H54 (cell line): ENCODE data around the gene MCM10.
"Not testable (repeated sequence)": the region's sequence is repeated elsewhere in the genome, so short reads cannot be mapped to it uniquely, and the experiment has no call there.

Experiments used
- DNase-seq: peaks from one replicate; pipeline ENCODE4 v3.0.0; 2011; ENCODE audit warnings: low spot score, mixed read lengths; ENCODE audit not compliant: insufficient read length
- FAIRE-seq: peaks from 3 replicates; lab custom pipeline; 2011; peaks lifted over from hg19 to GRCh38; lab: Jason Lieb, UNC
- POLR2A ChIP-seq: IDR thresholded peaks from 2 replicates; pipeline ENCODE4 v1.6.1; 2011; ENCODE audit warnings: low read depth, mild to moderate bottlenecking, low read length

The MCM10 gene

DNA sequence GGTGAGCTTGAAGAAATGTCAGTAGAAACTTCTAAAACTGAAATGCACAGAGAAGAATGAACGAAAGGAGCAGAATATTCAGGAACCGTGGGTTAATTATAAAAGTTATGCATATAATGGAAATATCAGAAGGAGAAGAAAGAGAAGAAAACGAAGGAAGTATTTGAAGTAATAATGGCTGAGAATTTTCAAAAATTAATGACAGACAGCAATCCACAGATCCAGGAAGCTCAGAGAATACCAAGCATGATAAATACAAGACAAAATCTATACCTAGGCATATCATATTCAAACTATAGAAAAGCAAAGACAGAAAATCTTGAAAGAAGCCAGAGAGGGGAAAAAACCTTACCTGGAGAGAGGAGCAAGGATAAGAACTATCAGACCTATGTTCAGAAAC, 16.5 kb upstream of the MCM10 start:
- DNase-seq (no peak), FAIRE-seq (no peak)
- TF ChIP-seq POLR2A: no peak

DNA sequence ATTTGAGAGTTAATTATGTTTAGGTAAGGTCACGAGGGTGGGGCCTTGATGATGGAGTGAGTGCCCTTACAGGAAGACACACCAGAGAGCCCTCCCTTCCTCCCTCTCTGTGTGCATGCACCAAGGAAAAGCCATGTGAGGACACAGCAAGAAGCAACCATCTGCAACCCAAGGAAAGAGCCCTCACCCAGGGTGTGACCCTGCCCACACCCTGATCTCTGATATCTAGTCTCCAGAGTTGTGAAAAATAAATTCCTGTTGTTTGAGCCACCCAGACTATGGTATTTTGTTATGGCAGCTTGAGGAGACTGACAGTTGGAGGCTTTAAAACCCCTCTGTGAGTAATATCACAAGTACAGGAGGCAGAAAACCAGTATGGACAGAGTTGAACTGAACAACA, 15.0 kb upstream of the MCM10 start:
- FAIRE-seq (no peak), DNase-seq (no peak)
- TF ChIP-seq POLR2A: no peak

DNA sequence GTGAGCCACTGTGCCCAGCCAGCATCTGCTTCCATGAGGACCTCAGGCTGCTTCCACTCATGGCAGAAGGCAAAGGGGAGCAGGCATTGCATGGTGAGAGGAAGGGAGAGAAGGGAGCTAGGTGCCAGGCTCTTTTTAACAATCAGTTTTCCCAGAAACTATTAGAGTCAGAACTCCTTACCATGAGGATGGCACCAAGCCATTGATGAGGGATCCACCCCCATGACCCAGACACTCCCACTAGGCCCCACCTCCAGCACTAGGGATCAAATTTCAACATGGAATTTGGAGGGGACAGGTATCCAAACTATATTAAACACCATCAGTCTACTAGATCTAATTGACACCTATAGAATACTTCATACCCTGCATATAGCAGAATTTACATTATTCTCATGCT, 14.2 kb upstream of the MCM10 start:
- no peak for TF ChIP-seq POLR2A
- FAIRE-seq (no peak), DNase-seq (no peak)

DNA sequence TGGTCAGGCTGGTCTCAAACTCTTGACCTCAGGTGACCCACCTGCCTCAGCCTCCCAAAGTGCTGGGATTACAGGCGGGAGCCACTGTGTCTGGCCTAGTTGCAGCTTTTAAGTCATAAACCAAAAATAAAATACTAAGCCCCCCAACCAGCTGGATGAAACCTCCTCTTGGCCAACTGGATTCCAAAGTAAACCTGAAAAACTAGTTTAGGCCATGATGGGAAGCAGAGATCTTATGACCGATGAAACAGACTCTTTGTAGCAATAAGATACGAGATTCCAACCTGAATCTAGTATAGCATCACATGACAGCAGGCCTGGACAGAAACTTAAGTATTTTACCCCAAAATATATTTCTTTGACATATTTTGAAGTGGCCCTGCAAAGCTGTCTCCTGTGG, 9.1 kb upstream of the MCM10 start:
- DNase-seq: no peak
- no peak for FAIRE-seq
- no peak for TF ChIP-seq POLR2A

DNA sequence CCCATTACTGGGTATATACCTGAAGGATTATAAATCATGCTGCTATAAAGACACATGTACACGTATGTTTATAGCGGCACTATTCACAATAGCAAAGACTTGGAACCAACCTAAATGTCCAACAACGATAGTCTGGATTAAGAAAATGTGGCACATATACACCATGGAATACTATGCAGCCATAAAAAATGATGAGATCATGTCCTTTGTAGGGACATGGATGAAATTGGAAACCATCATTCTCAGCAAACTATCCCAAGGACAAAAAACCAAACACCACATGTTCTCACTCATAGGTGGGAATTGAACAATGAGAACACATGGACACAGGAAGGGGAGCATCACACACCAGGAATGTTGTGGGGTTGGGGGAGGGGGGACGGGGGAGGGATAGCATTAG, 5.5 kb upstream of the MCM10 start:
- not testable (repeated sequence) for DNase-seq, FAIRE-seq

DNA sequence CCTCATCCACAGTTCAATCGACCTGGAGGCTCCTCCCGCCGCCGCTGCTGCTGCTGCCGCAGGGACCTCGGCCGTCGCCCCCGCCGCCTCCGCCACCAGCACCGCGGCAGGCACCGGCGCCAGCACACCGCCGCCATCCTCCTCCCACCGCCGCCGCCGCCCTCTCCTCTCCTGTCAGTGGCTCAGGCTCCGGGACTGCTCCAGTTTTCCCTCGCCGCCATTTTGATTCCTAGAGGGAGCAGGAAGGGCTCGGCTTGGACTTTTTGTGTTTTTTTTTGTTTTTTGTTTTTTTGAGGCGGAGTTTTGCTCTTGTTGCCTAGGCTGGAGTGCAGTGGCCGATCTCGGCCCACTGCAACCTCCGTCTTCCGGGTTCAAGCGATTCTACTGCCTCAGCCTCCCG, 3.0 kb upstream of the MCM10 start:
- no peak for FAIRE-seq
- TF ChIP-seq POLR2A: no peak
- DNase-seq: no peak

DNA sequence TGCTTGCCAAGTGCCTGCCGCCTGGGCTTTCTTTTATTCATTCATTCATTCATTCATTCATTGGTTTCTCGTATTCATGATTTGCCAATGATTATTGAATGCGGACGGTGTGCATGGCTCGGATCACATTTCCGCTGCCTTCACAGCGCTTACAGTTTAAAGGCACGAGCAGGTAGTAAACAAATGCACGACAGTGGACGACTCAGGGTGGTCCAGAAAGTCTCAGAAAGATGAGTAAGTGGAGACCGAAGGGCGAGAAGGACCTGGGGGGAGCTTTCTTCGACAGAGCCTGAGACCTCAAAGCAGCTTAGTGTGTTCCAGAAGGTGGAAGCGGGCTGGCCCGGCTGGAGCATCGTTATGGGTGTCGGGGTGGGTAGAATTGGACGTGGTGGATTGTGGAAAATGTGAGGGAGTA, 506 bp downstream of the MCM10 start:
- no peak for TF ChIP-seq POLR2A
- peak; percentile 28 for DNase-seq
- no peak for FAIRE-seq

DNA sequence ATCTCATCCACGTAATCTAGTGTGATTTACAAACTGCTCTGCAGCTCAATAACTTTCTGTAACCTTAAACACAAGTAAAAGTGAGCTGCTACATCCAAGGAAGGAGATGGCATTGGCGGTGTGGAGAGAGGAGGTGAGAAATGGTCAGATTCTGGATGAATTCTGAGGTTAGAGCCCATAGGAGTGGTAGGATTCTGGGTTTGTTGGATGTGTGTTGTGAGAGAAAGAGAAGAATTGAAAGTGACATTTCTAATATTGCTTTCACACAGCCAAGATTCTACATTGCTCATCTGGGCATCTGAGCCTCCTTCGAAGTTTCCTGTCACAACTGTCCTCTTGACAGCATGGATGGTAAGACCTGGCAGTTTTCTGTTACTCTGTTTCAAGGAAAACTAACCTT, 2.5 kb downstream of the MCM10 start:
- no peak for DNase-seq
- no peak for TF ChIP-seq POLR2A
- FAIRE-seq: no peak

DNA sequence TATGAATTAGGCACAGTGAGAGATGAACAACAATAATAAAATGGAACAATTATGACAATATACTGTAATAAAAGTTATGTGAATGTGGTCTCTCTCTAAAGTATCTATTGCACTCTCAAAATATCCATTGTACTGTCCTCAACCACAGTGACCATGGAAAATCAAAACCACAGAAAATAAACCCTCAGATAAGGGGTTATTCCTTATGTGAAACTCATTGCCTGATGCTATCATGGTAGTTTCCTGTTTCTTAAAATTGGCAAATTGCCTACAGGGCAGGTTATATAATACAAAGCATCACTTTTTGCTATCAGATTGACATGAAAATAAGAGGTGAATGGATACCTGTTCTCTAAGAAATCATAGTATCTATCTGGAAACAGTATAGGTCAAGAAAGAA, 3.8 kb downstream of the MCM10 start:
- DNase-seq (no peak), FAIRE-seq (no peak)
- TF ChIP-seq POLR2A: no peak

DNA sequence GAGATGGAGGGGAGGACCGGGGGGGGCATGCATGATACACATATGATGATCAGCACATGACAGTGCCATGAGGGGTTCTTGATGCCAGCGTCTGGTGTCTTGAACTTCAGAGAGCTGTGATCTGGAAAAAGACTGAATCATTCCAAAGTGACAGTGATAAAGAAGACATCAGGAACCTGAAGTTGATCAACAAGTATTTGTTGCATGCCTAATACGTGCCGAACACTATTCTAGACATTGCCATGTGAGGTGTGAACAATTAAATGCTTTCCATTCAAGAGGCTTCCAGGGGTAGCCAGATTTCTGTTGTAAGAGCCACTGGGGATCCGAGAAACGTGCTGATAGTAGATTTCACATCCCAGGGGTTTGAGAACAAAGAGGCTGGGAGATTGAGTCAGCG, 6.2 kb downstream of the MCM10 start:
- FAIRE-seq (no peak), DNase-seq (no peak)
- no peak for TF ChIP-seq POLR2A

DNA sequence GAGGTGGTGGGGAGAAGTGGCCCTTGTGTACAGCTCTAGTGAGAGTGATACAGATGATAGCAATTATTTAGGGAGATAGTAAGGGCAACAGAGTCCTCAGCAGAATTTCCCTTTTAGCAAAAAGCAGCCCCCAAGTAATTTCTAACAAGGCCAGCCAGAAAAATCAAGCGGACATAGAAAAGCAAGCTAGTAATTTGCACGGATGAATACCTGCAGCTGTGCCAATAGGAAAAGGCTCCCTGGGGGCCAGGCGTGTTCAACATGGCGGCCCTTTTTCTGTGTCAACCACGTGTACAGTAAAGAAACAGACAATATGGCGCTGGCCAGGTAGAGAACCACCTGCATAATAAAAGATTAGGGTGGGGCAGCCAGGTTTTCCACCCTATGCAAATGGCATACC, 7.4 kb downstream of the MCM10 start:
- DNase-seq (no peak), FAIRE-seq (no peak)
- TF ChIP-seq POLR2A: no peak

DNA sequence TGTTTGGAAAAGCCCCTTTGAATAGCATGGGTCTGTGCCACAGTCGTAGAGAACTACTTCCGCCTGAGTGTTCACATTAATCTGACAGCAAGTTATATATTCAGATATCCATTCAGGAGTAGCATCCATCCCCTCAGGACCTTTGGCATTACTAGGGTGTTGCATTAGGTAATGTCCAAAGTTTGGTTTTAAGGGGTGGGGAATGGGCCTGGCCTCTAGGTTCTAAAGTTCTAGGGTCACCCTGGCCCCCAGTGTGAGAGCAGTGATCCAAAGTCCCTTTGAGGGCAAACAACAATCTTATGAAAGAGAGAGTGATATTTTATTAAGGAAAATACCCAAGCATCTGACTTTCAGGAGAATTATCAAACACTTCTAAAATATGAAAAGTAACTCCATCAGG, 12.3 kb downstream of the MCM10 start:
- no peak for TF ChIP-seq POLR2A
- FAIRE-seq (no peak), DNase-seq (no peak)

DNA sequence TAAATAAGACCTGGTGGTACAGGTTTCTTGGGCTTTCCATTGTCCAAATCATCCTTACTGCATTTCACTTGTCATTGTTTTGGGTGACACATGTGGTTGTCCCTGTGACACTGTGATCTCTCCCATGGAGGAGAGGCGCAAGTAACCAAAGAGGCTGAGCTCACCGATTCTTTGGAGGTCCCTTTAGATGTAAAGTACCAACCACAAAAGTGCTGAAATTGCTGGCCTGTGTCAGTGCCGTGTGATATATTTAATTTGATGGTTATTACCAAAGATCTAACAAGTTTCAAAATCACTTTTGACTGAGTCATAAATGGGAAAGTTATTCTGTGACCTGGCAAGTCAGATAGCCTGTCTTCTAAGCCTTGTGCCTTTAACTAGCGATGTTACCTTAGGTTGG, 19.4 kb downstream of the MCM10 start:
- no peak for TF ChIP-seq POLR2A
- FAIRE-seq (no peak), DNase-seq (no peak)

DNA sequence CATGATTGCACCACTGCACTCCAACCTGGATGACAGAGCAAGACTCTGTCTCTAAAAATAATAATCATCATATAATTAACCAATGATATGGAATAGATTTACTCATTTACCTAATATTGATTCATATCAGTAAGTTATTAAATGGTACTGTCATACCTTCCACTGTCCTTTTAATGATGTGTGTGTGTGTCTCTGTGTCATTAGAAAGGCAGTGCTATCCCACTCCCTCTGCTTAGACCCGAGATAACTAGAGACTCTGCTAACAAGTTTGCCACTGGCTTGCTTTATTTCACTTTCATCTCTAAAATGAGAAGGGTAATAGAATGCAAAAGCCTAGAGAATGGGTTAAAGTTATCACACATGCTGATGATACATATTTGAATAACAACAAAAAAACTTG, 21.1 kb downstream of the MCM10 start:
- no peak for DNase-seq
- FAIRE-seq: no peak
- no peak for TF ChIP-seq POLR2A

DNA sequence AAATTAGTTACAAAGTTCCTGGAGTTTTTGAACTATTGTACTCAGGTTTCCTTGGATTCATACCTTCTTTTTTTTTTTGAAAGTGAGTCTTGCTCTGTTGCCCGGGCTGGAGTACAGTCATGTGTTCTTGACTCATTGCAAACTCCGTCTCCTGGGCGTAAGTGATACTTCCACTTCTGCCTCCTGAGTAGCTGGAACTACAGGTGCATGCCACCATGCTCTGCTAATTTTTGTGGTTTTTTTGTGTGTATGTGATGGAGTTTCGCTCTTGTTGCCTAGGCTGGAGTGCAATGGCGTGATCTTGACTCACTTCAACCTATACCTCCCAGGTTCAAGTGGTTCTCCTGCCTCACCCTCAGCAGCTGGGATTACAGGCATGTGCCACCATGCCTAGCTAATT, 22.3 kb downstream of the MCM10 start:
- FAIRE-seq: no peak
- no peak for TF ChIP-seq POLR2A

DNA sequence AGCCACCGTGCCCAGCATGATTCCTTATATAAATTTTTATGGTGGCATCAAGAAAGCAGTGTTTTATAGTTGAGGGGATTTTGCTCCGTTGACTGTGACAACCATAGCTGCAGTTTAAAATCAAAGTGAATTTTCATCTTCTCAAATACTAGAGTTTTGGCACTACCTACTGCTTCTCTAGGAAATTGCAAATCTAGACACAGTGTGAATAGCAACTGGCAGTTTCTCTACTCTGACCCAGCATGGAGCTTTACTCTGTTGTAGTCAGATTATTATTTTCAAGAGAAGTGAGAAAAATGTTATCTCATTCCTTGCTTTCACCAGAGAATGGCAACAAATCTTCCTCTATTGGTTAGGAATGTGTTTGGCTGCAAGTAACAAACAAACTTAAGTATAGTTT, 22.9 kb downstream of the MCM10 start:
- TF ChIP-seq POLR2A: no peak
- no peak for FAIRE-seq
- no peak for DNase-seq

More for the DNA sequence above, 22.3 kb downstream of the MCM10 start:
- DNase-seq: no peak
